Mesenchymal stem cell (in vitro differentiated cells and primary cell): Measurements from ENCODE around the gene PCNT.

Experiments
- DNase-seq: peaks from one replicate; pipeline ENCODE4 v3.0.0-alpha.2; 2013
- H2AFZ ChIP-seq: one replicate; pipeline ENCODE4 v1.6.1; 2013; ENCODE audit warnings: low read depth, mild to moderate bottlenecking, control low read depth, inconsistent platforms, low read length, moderate library complexity
- H2AK5ac ChIP-seq: 2 replicates; pipeline ENCODE4 v1.6.1; 2013; ENCODE audit warnings: low read length, moderate library complexity, mild to moderate bottlenecking, inconsistent platforms; ENCODE audit not compliant: severe bottlenecking
- H2BK120ac ChIP-seq: one replicate; pipeline ENCODE4 v1.6.1; 2013; ENCODE audit warnings: low read depth, mild to moderate bottlenecking, inconsistent platforms, low read length, moderate library complexity
- H2BK12ac ChIP-seq, 2 experiments: one replicate each; pipeline ENCODE4 v1.6.1; 2013; ENCODE audit warnings: inconsistent platforms in 2 of 2, low read length in 2 of 2, mild to moderate bottlenecking in 2 of 2, moderate library complexity in 2 of 2, control low read depth in 1 of 2
- H2BK15ac ChIP-seq: one replicate; pipeline ENCODE4 v1.6.1; 2013; ENCODE audit warnings: mild to moderate bottlenecking, low read depth, inconsistent platforms; ENCODE audit not compliant: poor library complexity, severe bottlenecking
- H2BK5ac ChIP-seq: 2 replicates; pipeline ENCODE4 v1.6.1; 2013; ENCODE audit warnings: low read depth, mild to moderate bottlenecking, low read length, control low read depth, inconsistent platforms; ENCODE audit not compliant: poor library complexity, severe bottlenecking
- H3K14ac ChIP-seq, 2 experiments: one replicate each; pipeline ENCODE4 v1.6.1; 2013; ENCODE audit warnings: inconsistent platforms in 2 of 2, low read length in 2 of 2, control low read depth in 1 of 2, mild to moderate bottlenecking in 1 of 2, moderate library complexity in 1 of 2
- H3K18ac ChIP-seq, 2 experiments: one replicate each; pipeline ENCODE4 v1.6.1; 2013; ENCODE audit warnings: inconsistent platforms in 2 of 2, low read length in 2 of 2, control low read depth in 1 of 2, low read depth in 1 of 2, mild to moderate bottlenecking in 1 of 2
- H3K23ac ChIP-seq, 2 experiments: one replicate each; pipeline ENCODE4 v1.6.1; 2013; ENCODE audit warnings: inconsistent platforms in 2 of 2, low read length in 2 of 2, mild to moderate bottlenecking in 2 of 2, moderate library complexity in 2 of 2, control low read depth in 1 of 2
- H3K27ac ChIP-seq: 2 replicates; pipeline ENCODE4 v1.5.1; 2013; ENCODE audit warnings: mild to moderate bottlenecking, moderate library complexity, low read length, control low read depth, inconsistent platforms; ENCODE audit not compliant: poor library complexity, severe bottlenecking
- H3K27me3 ChIP-seq, 2 experiments: 2 replicates each; pipeline versions ENCODE4 v1.6.1 to v1.7.0; 2013; ENCODE audit warnings: low read length in 2 of 2, mild to moderate bottlenecking in 2 of 2, moderate library complexity in 2 of 2, control low read depth in 1 of 2, inconsistent platforms in 1 of 2; ENCODE audit not compliant: control insufficient read depth in 1 of 2, insufficient read depth in 1 of 2
- H3K36me3 ChIP-seq, 2 experiments: 2 replicates each; pipeline versions ENCODE4 v1.6.1 to v1.7.0; 2013; ENCODE audit warnings: low read length in 2 of 2, control low read depth in 1 of 2, inconsistent platforms in 1 of 2, low read depth in 1 of 2, mild to moderate bottlenecking in 1 of 2; ENCODE audit not compliant: insufficient read depth in 2 of 2, control insufficient read depth in 1 of 2
- H3K4ac ChIP-seq, 2 experiments: one replicate each; pipeline ENCODE4 v1.6.1; 2013; ENCODE audit warnings: inconsistent platforms in 2 of 2, low read length in 2 of 2, mild to moderate bottlenecking in 2 of 2, moderate library complexity in 2 of 2, control low read depth in 1 of 2, low read depth in 1 of 2
- H3K4me1 ChIP-seq: 2 replicates; pipeline ENCODE4 v1.6.1; 2013; ENCODE audit warnings: low read depth, low read length, control low read depth; ENCODE audit not compliant: control insufficient read depth, insufficient read depth
- H3K4me2 ChIP-seq: 2 replicates; pipeline ENCODE4 v1.6.1; 2013; ENCODE audit warnings: low read length, mild to moderate bottlenecking, inconsistent platforms; ENCODE audit not compliant: poor library complexity, severe bottlenecking
- H3K4me3 ChIP-seq, 2 experiments: 2 replicates each; pipeline versions ENCODE4 v1.5.1 to v1.7.0; 2013; ENCODE audit warnings: low read length in 2 of 2, mild to moderate bottlenecking in 2 of 2, control low read depth in 1 of 2, low read depth in 1 of 2; ENCODE audit not compliant: insufficient read depth in 1 of 2
- H3K79me1 ChIP-seq: replicated peaks from 2 replicates; pipeline ENCODE4 v1.6.1; 2013; ENCODE audit warnings: mild to moderate bottlenecking, control low read depth, low read length, inconsistent platforms; ENCODE audit not compliant: poor library complexity, severe bottlenecking
- H3K9ac ChIP-seq: 2 replicates; pipeline ENCODE4 v1.7.0; 2013; ENCODE audit warnings: mild to moderate bottlenecking, low read length, moderate library complexity
- H3K9me3 ChIP-seq: 2 replicates; pipeline ENCODE4 v1.7.0; 2013; ENCODE audit warnings: mild to moderate bottlenecking, low read length; ENCODE audit not compliant: control insufficient read depth
- H4K8ac ChIP-seq: one replicate; pipeline ENCODE4 v1.6.1; 2013; ENCODE audit warnings: inconsistent platforms, mild to moderate bottlenecking, low read length, moderate library complexity
- H4K91ac ChIP-seq: one replicate; pipeline ENCODE4 v1.6.1; 2013; ENCODE audit warnings: mild to moderate bottlenecking, low read length, inconsistent platforms
- WGBS: methylation state at CpG from one replicate; pipeline ENCODE4 v1.1.7; 2013; ENCODE audit warnings: mixed read lengths; 5-methylcytosine and 5-hydroxymethylcytosine counted together

Gene PCNT

GRCh38 chr21:46366561-46366960, 42.6 kb downstream of the PCNT start:
- Histone ChIP-seq H3K4ac (no peak overlapping the region), H3K79me1 (peaks cover 46% of the 10 kb centered on the region), H2BK15ac (no peak overlapping the region), H3K18ac (no peak overlapping the region), H4K91ac (no peak overlapping the region), H3K14ac (no peak overlapping the region), H3K4me2 (no peak overlapping the region), H2BK12ac (no peak overlapping the region), H3K36me3 (peaks cover 67 to 68% of the 10 kb centered on the region in 2 experiments), H3K27ac (no peak overlapping the region), H3K27me3 (no peaks in the 10 kb centered on the region), H3K9ac (no peak overlapping the region), H2AK5ac (no peak overlapping the region), H2BK5ac (no peak overlapping the region), H3K4me3 (no peak overlapping the region), H2BK120ac (no peak overlapping the region), H3K4me1 (peaks cover 3% of the 10 kb centered on the region), H4K8ac (no peak overlapping the region), H3K23ac (no peak overlapping the region), H2AFZ (no peak overlapping the region), H3K9me3 (no peaks in the 10 kb centered on the region)
- WGBS, result 88% methylated on average over 19 of the region's 19 CpGs
- no peak for DNase-seq

- Histone ChIP-seq H2AK5ac (no peak overlapping the region), H2BK5ac (no peak overlapping the region), H3K4me1 (peaks cover 6% of the 10 kb centered on the region), H3K36me3 (peaks cover 67 to 70% of the 10 kb centered on the region in 2 experiments), H3K18ac (no peak overlapping the region), H3K9me3 (no peaks in the 10 kb centered on the region), H2AFZ (no peak overlapping the region), H2BK12ac (no peak overlapping the region), H4K91ac (no peak overlapping the region), H2BK120ac (no peak overlapping the region), H3K27ac (no peak overlapping the region), H2BK15ac (no peak overlapping the region), H4K8ac (no peak overlapping the region), H3K27me3 (no peaks in the 10 kb centered on the region), H3K4ac (no peak overlapping the region), H3K4me2 (no peak overlapping the region), H3K9ac (no peak overlapping the region), H3K23ac (no peak overlapping the region), H3K14ac (no peak overlapping the region), H3K79me1 (peaks cover 49% of the 10 kb centered on the region), H3K4me3 (no peak overlapping the region)
- DNase-seq, result no peak
- 98% methylated on average over 18 of the region's 20 CpGs for WGBS
These were observed 43.0 kb downstream of the PCNT start for GRCh38 chr21:46366966-46367365.

GRCh38 chr21:46368533-46369285, 44.8 kb downstream of the PCNT start:
- peaks cover 8% of the 10 kb centered on the region for H3K4me1 ChIP-seq
- no peak overlapping the region for H3K18ac ChIP-seq
- no peak overlapping the region for H4K91ac ChIP-seq
- H2BK15ac ChIP-seq, result no peak overlapping the region
- peaks cover 41% of the 10 kb centered on the region for H3K79me1 ChIP-seq
- H3K4me2 ChIP-seq, result no peak overlapping the region
- no peak overlapping the region for H4K8ac ChIP-seq
- DNase-seq, result no peak
- no peak overlapping the region for H3K14ac ChIP-seq
- H2BK120ac ChIP-seq, result no peak overlapping the region
- H3K23ac ChIP-seq, result no peak overlapping the region
- no peak overlapping the region for H3K4ac ChIP-seq
- no peak overlapping the region for H3K27ac ChIP-seq
- H3K4me3 ChIP-seq, result no peak overlapping the region
- no peak overlapping the region for H2BK5ac ChIP-seq
- 96% methylated on average over 11 of the region's 11 CpGs for WGBS
- no peak overlapping the region for H2AK5ac ChIP-seq
- H2BK12ac ChIP-seq, result no peak overlapping the region
- H3K36me3 ChIP-seq, result peaks cover 57 to 62% of the 10 kb centered on the region in 2 experiments
- no peaks in the 10 kb centered on the region for H3K27me3 ChIP-seq
- no peak overlapping the region for H2AFZ ChIP-seq
- H3K9me3 ChIP-seq, result no peaks in the 10 kb centered on the region
- no peak overlapping the region for H3K9ac ChIP-seq

- Histone ChIP-seq H2BK15ac (no peak overlapping the region), H2AK5ac (no peak overlapping the region), H3K23ac (no peak overlapping the region), H2BK5ac (no peak overlapping the region), H3K27ac (no peak overlapping the region), H4K91ac (no peak overlapping the region), H3K9ac (no peak overlapping the region), H3K4me1 (peaks cover 7% of the 10 kb centered on the region), H2BK12ac (no peak overlapping the region), H3K4me3 (no peak overlapping the region), H3K27me3 (no peaks in the 10 kb centered on the region), H3K36me3 (peaks cover 47 to 53% of the 10 kb centered on the region in 2 experiments), H3K4ac (no peak overlapping the region), H3K79me1 (peaks cover 37% of the 10 kb centered on the region), H3K4me2 (no peak overlapping the region), H3K14ac (no peak overlapping the region), H2AFZ (no peak overlapping the region), H3K18ac (no peak overlapping the region), H3K9me3 (no peaks in the 10 kb centered on the region), H4K8ac (no peak overlapping the region), H2BK120ac (no peak overlapping the region)
- WGBS, result 94% methylated on average over 20 of the region's 20 CpGs
- DNase-seq, result no peak
These were observed 45.7 kb downstream of the PCNT start for GRCh38 chr21:46369520-46370235.
